PC-9 (cell line): Measurements from ENCODE around the gene USP26. TPM values are rescaled to one million over a fixed set of nuclear protein-coding genes. Genes with fewer than 3 reads are reported as not detected.
A peak's percentile ranks its signal among the peaks of the same experiment; 100 is the strongest.

ENCODE experiments used
- BruUV-seq: library from RNA; stranded (reverse); fragments of 400-500 nt; replicated peaks from 2 replicates; lab custom pipeline; 2021; lab: Mats Ljungman, UMichigan
- CTCF ChIA-PET: fragments of 300-600 bp; sonication (Branson Sonifier 250); formaldehyde crosslinking; loops from one replicate; lab custom pipeline; 2022; ENCODE audit warnings: antibody characterized with exemption; lab: Charles Lee
- POLR2A ChIA-PET: fragments of 300-600 bp; sonication (Branson Sonifier 250); formaldehyde crosslinking; loops from one replicate; lab custom pipeline; 2022; ENCODE audit warnings: antibody characterized with exemption; ENCODE audit not compliant: unreplicated experiment; lab: Charles Lee
- DNase-seq, 2 experiments: peaks; one replicate each; pipeline versions ENCODE4 v3.0.0 to v3.0.0-alpha.2; 2015 to 2022; ENCODE audit warnings: mixed read lengths in 1 of 2
- H2AFZ ChIP-seq: fragments of 200-600 bp; sonication (generic); 2 replicates; pipeline ENCODE4 v1.8.1; 2017; ENCODE audit warnings: antibody characterized with exemption
- H3F3A ChIP-seq: fragments of 200-600 bp; sonication (generic); 2 replicates; pipeline ENCODE4 v1.8.1; 2017; ENCODE audit warnings: antibody characterized with exemption, mild to moderate bottlenecking, low read depth; ENCODE audit not compliant: insufficient read depth
- H3K27ac ChIP-seq: fragments of 200-600 bp; sonication (generic); 2 replicates; pipeline ENCODE4 v1.6.1; 2016; ENCODE audit warnings: mixed run types
- H3K27me3 ChIP-seq: fragments of 200-600 bp; sonication (generic); 2 replicates; pipeline ENCODE4 v1.6.1; 2016; ENCODE audit warnings: low read depth, mixed run types; ENCODE audit not compliant: insufficient read depth
- H3K36me3 ChIP-seq: fragments of 200-600 bp; sonication (generic); 2 replicates; pipeline ENCODE4 v1.6.1; 2016; ENCODE audit warnings: low read depth, mixed run types
- H3K4me1 ChIP-seq: fragments of 200-600 bp; sonication (generic); replicated peaks from 2 replicates; pipeline ENCODE4 v1.6.1; 2016; ENCODE audit warnings: mixed run types; ENCODE audit not compliant: insufficient read depth
- H3K4me2 ChIP-seq: fragments of 200-600 bp; sonication (generic); 2 replicates; pipeline ENCODE4 v1.6.1; 2017; ENCODE audit warnings: mixed run types
- H3K4me3 ChIP-seq: fragments of 200-600 bp; sonication (generic); 2 replicates; pipeline ENCODE4 v1.6.1; 2016; ENCODE audit warnings: mixed run types
- H3K79me2 ChIP-seq: fragments of 200-600 bp; sonication (generic); 2 replicates; pipeline ENCODE4 v1.6.1; 2017; ENCODE audit warnings: low read depth, mixed run types
- H3K9me2 ChIP-seq: fragments of 200-600 bp; sonication (generic); 2 replicates; pipeline ENCODE4 v1.8.1; 2017; ENCODE audit warnings: mild to moderate bottlenecking; ENCODE audit not compliant: insufficient read depth
- H3K9me3 ChIP-seq: fragments of 200-600 bp; sonication (generic); 2 replicates; pipeline ENCODE4 v1.8.1; 2016; ENCODE audit warnings: low read depth; ENCODE audit not compliant: insufficient read depth
- H4K20me1 ChIP-seq: fragments of 200-600 bp; sonication (generic); 2 replicates; pipeline ENCODE4 v1.8.1; 2017; ENCODE audit not compliant: insufficient read depth
- EZH2 ChIP-seq: fragments of 200-600 bp; sonication (generic); IDR thresholded peaks from 2 replicates; pipeline ENCODE4 v1.8.0; 2017; ENCODE audit warnings: antibody characterized with exemption, low read depth
- intact Hi-C: fragments of 100-400 bp; cut with micrococcal nuclease; formaldehyde crosslinking; loops from one replicate; pipeline ENCODE4 v1.10.0; 2022; ENCODE audit not compliant: unreplicated experiment
- total RNA-seq: library from RNA; stranded (reverse); gene quantifications from 2 replicates; pipeline ENCODE4 v1.2.3, GENCODE V29; 2021
- TF ChIP-seq, protein P1 (sequence below): fragments of 200-600 bp; sonication (generic); conservative IDR thresholded peaks from 2 replicates; pipeline ENCODE4 v1.6.1; 2017; ENCODE audit warnings: mixed run types, antibody characterized with exemption, mild to moderate bottlenecking, moderate library complexity

The USP26 gene
- total RNA-seq, 1 experiment from 2014 or later: not detected

GRCh38 chrX:133054761-133055405, 42.0 kb downstream of the USP26 start:
- intact Hi-C loops: no loop called here
- ChIA-PET CTCF (interaction anchor here (1.1 kb wide), 1 partner anchor 8 kb away, joined by 4 read pairs; no protein-coding TSS in a partner anchor), POLR2A (no interaction called here)
- Histone ChIP-seq H3K9me2 (no peaks in the 10 kb centered on the region), H4K20me1 (no peaks in the 10 kb centered on the region), H3K4me1 (peaks cover 51% of the 10 kb centered on the region), H3K27ac (peak overlapping the region; percentile 78; the same call in 1 of the 2 replicates), H3K36me3 (no peaks in the 10 kb centered on the region), H3F3A (peaks cover 30% of the 10 kb centered on the region), H2AFZ (no peak overlapping the region), H3K9me3 (peaks cover 9% of the 10 kb centered on the region; the same call in 1 of the 2 replicates), H3K4me2 (no peak overlapping the region), H3K27me3 (no peaks in the 10 kb centered on the region), H3K4me3 (no peak overlapping the region), H3K79me2 (no peaks in the 10 kb centered on the region)
- no peak for TF ChIP-seq EZH2
- TF ChIP-seq, protein P1, sequence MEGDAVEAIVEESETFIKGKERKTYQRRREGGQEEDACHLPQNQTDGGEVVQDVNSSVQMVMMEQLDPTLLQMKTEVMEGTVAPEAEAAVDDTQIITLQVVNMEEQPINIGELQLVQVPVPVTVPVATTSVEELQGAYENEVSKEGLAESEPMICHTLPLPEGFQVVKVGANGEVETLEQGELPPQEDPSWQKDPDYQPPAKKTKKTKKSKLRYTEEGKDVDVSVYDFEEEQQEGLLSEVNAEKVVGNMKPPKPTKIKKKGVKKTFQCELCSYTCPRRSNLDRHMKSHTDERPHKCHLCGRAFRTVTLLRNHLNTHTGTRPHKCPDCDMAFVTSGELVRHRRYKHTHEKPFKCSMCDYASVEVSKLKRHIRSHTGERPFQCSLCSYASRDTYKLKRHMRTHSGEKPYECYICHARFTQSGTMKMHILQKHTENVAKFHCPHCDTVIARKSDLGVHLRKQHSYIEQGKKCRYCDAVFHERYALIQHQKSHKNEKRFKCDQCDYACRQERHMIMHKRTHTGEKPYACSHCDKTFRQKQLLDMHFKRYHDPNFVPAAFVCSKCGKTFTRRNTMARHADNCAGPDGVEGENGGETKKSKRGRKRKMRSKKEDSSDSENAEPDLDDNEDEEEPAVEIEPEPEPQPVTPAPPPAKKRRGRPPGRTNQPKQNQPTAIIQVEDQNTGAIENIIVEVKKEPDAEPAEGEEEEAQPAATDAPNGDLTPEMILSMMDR: no peak
- DNase-seq: no peak
- no TSS peak for BruUV-seq

GRCh38 chrX:133053861-133054598, 42.9 kb downstream of the USP26 start:
- Histone ChIP-seq H3K79me2 (no peaks in the 10 kb centered on the region), H2AFZ (peak overlapping the region; percentile 54; the same call in 1 of the 2 replicates), H3K27ac (peak overlapping the region; percentile 78), H3K27me3 (no peaks in the 10 kb centered on the region), H3F3A (peaks cover 30% of the 10 kb centered on the region), H3K4me1 (peaks cover 51% of the 10 kb centered on the region), H3K9me2 (no peaks in the 10 kb centered on the region), H3K4me3 (peak overlapping the region; percentile 22; the same call in 1 of the 2 replicates), H3K4me2 (peak overlapping the region; percentile 72), H3K36me3 (no peaks in the 10 kb centered on the region), H4K20me1 (no peaks in the 10 kb centered on the region), H3K9me3 (peaks cover 9% of the 10 kb centered on the region; the same call in 1 of the 2 replicates)
- DNase-seq: peak; percentile 3 to 81
- ChIA-PET POLR2A (no interaction called here), CTCF (no interaction called here)
- BruUV-seq: no TSS peak
- intact Hi-C loops: no loop called here
- no peak for TF ChIP-seq EZH2
- TF ChIP-seq, protein P1: no peak

- no peaks in the 10 kb centered on the region for H4K20me1 ChIP-seq
- no peaks in the 10 kb centered on the region for H3K79me2 ChIP-seq
- TF ChIP-seq, protein P1: no peak
- TF ChIP-seq EZH2: no peak
- BruUV-seq: no TSS peak
- H3K27ac ChIP-seq: no peak overlapping the region
- H3K4me1 ChIP-seq: peaks cover 15% of the 10 kb centered on the region
- intact Hi-C loops: loop anchor here (5.0 kb wide), 1 partner anchor 624 kb away; no protein-coding TSS in a partner anchor
- H3K4me2 ChIP-seq: no peak overlapping the region
- peaks cover 6% of the 10 kb centered on the region; the same call in 1 of the 2 replicates for H3F3A ChIP-seq
- H3K9me3 ChIP-seq: no peaks in the 10 kb centered on the region
- no peak overlapping the region for H2AFZ ChIP-seq
- no peaks in the 10 kb centered on the region for H3K9me2 ChIP-seq
- no peaks in the 10 kb centered on the region for H3K27me3 ChIP-seq
- ChIA-PET POLR2A (no interaction called here), CTCF (no interaction called here)
- no peak overlapping the region for H3K4me3 ChIP-seq
- no peaks in the 10 kb centered on the region for H3K36me3 ChIP-seq
- DNase-seq: no peak
These were observed 48.2 kb downstream of the USP26 start for GRCh38 chrX:133048751-133049150.
